GM12891 (cell line): ENCODE measurements around the gene SEPTIN11. TPM values are rescaled to one million over a fixed set of nuclear protein-coding genes. Genes with fewer than 3 reads are reported as not detected.

Experiments used
- DNase-seq: peaks from one replicate; pipeline ENCODE4 v3.0.0; 2011; ENCODE audit warnings: low spot score; ENCODE audit not compliant: insufficient read length
- FAIRE-seq: peaks from 2 replicates; lab custom pipeline; 2011; peaks lifted over from hg19 to GRCh38; lab: Jason Lieb, UNC
- PAX5 ChIP-seq: IDR thresholded peaks from 2 replicates; pipeline ENCODE4 v1.6.1; 2011; ENCODE audit warnings: low read length, moderate library complexity, mild to moderate bottlenecking; ENCODE audit not compliant: insufficient read depth, severe bottlenecking
- POLR2A ChIP-seq: IDR thresholded peaks from 2 replicates; pipeline ENCODE4 v1.6.1; 2011; ENCODE audit warnings: low read depth, low read length, control low read depth
- POLR2AphosphoS5 ChIP-seq: IDR thresholded peaks from 2 replicates; pipeline ENCODE4 v1.6.1; 2011; ENCODE audit warnings: low read depth, low read length, control low read depth
- POU2F2 ChIP-seq: IDR thresholded peaks from 2 replicates; pipeline ENCODE4 v1.6.1; 2011; ENCODE audit warnings: low read depth, mild to moderate bottlenecking, control low read depth, low read length, moderate library complexity
- SPI1 ChIP-seq: IDR thresholded peaks from 2 replicates; pipeline ENCODE4 v1.6.1; 2011; ENCODE audit warnings: low read depth, low read length, control low read depth
- TAF1 ChIP-seq: IDR thresholded peaks from 2 replicates; pipeline ENCODE4 v1.6.1; 2011; ENCODE audit warnings: low read depth, low read length, control low read depth
- polyA plus RNA-seq: library from polyadenylated mRNA; unstranded; fragments of >200 nt; gene quantifications from one replicate; pipeline ENCODE4 v1.2.1, GENCODE V29; 2012; ENCODE audit warnings: low read depth, missing spikeins, inconsistent platforms; ENCODE audit not compliant: missing spikeins

Gene SEPTIN11
- 38.3 TPM for polyA plus RNA-seq

DNA sequence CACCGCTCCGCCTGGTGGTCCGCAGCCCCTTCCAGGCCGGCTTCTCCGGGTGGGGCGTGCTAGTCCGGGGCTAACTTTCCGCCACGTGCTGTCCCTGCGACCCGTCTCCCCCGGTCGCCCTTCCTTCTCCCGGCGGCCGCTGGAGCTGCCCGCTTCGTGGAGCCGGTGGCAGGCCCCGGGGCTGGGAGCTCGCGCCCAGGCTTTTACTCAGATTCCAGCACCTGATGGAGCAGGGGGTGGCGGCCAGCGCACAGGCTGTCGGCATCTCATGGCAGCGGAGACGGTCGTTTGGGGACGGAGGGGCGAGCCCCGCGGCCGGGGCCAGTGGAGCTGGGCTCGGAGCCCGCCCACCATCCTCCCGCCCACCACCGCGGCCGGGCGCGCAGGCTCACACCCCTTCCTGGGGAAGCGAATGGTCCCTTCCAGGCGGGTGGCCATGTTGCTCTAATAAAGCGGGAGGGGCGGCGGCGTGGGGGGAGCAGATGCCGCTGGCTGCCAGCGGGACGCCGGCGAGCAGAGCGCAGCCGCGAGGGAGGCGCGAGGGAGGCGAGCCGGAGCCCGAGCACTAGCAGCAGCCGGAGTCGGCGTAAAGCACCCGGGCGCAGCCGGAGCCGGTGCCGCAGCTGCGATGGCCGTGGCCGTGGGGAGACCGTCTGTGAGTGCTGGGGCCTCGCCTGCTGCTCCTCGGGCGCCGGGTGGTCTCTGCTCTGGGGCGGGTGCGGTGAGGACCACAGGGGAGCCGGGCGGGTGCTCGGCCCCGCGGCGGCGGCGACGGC is at the start of gene SEPTIN11:
TSS of gene SEPTIN11 (plus strand) at position 477 of the 776 bp plus-strand sequence. CDS start at position 629, 152 bp downstream.
- TF ChIP-seq SPI1: no peak
- no peak for TF ChIP-seq PAX5
- TF ChIP-seq TAF1: peak; percentile 91
- TF ChIP-seq POU2F2: peak; percentile 46
- TF ChIP-seq POLR2A: peak; percentile 88
- peak; percentile 90 for TF ChIP-seq POLR2AphosphoS5
- peak; percentile 94 for FAIRE-seq
- peak; percentile 85 for DNase-seq

DNA sequence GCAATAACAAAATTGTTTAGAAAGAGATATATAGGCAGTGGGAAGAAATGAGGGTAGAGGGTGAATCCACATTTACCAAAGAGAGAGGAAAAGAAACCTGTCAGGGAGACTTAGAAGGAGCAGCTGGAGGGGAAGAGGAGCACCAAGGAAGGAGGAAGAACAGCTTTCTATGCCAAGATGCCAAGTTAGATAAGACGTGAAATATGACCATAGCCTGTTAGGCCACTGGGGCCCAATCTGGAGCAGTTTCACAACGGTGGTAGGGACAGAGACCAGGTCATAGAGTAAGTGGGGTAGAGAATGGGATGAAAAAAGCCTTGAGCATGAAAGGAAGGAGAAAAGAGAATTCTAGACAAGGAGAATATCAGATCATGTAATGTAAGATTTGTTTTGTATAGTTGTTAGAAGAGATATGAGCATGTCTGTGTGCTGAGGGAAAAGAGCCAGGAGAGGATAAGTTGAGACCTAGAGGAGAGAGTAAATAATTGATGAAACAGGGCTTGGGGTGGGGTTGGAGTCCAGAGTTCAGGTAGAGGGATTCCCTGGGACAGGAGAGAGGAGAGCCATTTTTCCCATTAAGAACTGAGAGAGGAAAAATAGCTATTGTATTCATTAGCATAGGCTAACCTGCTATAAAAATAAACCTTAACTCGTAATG is 47.2 kb upstream of the SEPTIN11 start:
- no peak for DNase-seq
- FAIRE-seq: no peak
- TF ChIP-seq POU2F2 (no peak), TAF1 (no peak), PAX5 (no peak), POLR2A (no peak), SPI1 (no peak), POLR2AphosphoS5 (no peak)

DNA sequence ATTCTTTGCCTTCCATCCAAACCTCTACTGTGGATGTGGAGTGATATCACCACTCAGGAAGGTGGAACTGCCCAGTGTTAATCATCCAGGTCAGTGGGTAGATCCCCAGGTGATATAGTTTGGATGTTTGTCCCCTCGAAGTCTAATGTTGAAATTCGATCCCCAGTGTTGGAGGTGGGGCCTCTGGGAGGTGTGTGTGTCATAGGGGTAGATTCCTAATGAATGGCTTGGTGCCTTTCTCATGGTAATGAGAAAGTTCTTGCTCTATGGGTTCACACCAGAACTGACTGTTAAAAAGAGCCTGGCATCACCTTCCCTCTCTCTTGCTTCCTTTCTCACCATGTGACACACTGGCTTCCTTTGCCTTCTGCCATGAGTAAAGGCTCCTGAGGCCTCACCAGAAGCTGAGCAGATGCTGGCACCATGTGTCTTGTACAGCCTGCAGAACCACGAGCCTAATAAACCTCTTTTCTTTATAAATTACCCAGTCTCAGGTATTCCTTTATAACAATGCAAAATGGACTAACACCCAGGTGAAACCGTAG is 44.8 kb upstream of the SEPTIN11 start:
- DNase-seq (no peak), FAIRE-seq (no peak)
- no peak for TF ChIP-seq POU2F2
- no peak for TF ChIP-seq POLR2A
- TF ChIP-seq PAX5: no peak
- TF ChIP-seq TAF1: no peak
- TF ChIP-seq POLR2AphosphoS5: no peak
- TF ChIP-seq SPI1: no peak

DNA sequence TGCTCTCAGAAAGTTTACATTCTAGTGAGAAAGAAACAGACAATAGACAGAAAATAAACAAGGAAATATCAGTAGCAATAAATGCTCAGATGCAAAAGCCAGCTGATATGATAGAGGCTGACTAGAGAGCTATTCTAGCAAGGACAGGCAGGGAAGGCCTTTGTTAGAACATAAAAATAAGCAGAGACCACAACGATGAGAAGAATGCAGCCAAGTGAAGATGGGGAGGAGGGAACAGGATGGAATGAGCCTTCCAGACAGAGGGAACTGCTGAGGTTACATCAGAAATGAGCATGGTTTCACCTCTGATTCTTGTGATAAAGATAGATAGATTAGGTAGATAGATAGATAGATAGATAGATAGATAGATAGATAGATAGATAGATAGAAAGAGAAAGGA is 44.0 kb upstream of the SEPTIN11 start:
- no peak for TF ChIP-seq POU2F2
- no peak for DNase-seq
- no peak for FAIRE-seq

DNA sequence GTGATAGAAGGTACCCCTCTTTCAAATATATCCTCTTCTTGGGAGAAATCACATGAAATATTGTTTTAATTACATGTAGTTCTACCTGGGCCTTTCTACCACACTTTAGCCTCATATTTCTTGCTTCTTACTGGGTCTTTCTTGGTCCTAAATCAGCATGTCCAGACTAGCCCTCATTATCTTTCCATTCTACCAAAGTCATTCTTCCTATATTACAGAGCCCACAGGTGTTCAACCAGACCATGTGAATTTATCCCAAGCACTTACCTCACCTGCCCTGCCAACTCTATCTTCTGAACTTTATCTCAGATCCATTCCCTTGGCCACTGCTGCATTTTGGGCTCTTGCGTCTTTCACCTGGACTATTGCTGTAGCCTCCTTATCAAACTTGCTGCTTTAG is 39.8 kb upstream of the SEPTIN11 start:
- no peak for FAIRE-seq
- no peak for TF ChIP-seq POU2F2
- no peak for TF ChIP-seq POLR2AphosphoS5
- TF ChIP-seq SPI1: no peak
- TF ChIP-seq PAX5: no peak
- TF ChIP-seq POLR2A: no peak
- TF ChIP-seq TAF1: no peak
- DNase-seq: no peak

DNA sequence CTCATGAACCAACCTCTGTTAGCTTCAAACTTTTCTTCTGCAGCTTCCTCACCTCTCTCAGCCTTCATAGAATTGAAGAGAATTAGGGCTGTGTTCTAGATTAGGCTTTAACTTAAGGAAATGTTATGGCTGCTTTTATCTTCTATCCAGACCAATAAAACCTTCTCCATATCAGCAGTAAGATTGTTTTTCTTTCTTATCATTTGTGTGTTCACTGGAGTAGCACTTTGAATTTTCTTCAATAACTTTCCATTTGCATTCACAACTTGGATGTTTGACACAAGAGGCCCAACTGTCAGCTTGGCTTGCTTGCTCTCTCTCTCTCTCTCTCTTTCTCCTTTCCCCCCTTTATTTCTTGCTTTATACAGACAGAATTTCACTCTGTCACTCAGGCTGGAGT is 28.8 kb upstream of the SEPTIN11 start:
- no peak for FAIRE-seq
- no peak for DNase-seq
- TF ChIP-seq POU2F2: no peak
- TF ChIP-seq POLR2A: no peak
- TF ChIP-seq POLR2AphosphoS5: no peak
- no peak for TF ChIP-seq TAF1
- no peak for TF ChIP-seq PAX5
- no peak for TF ChIP-seq SPI1

DNA sequence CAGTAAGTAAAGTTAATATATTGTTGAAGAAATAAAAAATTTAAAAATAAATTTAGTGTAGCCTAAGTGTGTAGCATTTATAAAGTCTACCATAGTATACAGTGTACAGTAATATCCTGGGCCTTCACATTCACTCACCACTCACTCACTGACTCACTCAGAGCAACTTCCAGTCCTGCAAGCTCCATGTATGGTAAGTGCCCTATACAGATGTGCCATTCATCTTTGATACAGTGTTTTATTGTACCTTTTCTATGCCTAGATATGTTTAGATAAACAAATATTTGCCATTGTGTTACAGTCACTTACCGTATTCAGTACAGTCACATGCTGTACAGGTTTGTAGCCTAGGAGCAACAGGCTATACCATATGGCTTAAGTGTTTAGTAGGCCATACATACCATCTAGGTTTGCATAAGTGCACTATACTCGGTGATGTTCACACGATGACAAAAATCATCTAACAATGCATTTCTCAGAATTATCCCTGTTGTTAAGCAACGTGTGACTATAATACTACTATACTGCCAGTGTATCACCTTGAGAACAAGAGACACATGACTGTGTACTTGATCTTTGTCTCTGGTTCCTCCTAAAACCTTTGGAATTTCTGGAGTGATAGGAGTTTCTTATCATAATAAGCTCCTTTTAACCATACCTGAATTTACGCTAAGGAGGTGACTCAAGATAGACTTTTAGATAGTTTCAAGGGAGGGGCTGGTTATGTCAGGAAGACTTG is 25.8 kb upstream of the SEPTIN11 start:
- no peak for TF ChIP-seq POLR2AphosphoS5
- TF ChIP-seq PAX5: no peak
- FAIRE-seq (no peak), DNase-seq (no peak)

DNA sequence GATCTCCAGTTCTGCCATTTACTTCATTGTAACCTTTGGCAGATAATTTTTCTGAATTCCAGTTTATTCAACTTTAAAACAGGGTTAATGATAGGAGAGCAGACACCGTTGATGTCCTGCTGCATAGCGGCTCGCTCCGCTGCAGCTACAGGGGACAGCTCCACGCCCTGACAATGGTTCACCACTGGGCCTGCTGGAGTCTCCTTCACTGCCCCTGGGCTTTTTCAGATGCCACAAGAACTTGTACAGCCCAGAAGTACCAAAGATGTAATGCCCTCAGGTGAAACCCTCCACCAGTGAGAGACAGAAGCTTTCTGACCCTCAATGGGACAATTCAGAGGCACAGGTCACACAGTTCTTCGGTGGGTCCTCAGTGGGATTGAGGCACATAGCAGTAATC is 22.7 kb upstream of the SEPTIN11 start:
- DNase-seq (no peak), FAIRE-seq (no peak)
- no peak for TF ChIP-seq POU2F2
- TF ChIP-seq POLR2A: no peak
- no peak for TF ChIP-seq TAF1
- TF ChIP-seq POLR2AphosphoS5: no peak
- TF ChIP-seq SPI1: no peak
- TF ChIP-seq PAX5: no peak

DNA sequence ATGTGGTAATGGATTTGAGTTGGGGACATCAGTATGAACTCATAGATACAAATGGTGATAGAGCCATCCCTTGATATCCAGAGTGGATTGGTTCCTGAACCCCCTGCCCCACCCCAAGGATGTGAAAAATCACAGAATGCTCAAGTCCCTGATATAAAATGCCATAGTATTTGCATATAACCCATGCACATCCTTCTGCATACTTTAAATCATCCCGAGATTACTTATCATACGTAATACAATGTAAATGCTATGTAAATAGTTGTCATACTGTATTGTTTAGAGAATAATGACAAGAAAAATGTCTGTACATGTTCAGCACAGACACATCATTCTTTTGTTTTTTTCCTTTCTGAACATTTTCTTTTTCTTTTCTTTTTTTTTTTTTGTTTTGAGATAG is 18.9 kb upstream of the SEPTIN11 start:
- TF ChIP-seq POU2F2 (no peak), TAF1 (no peak), POLR2AphosphoS5 (no peak), POLR2A (no peak), SPI1 (no peak), PAX5 (no peak)
- DNase-seq: no peak
- FAIRE-seq: no peak
